ENCODE measurements around the gene RGL3.
"Not testable (repeated sequence)": the region's sequence is repeated elsewhere in the genome, so short reads cannot be mapped to it uniquely, and the experiment has no call there.

The RGL3 gene

GRCh38 chr19:11447347-11448262 is 28.5 kb upstream of the RGL3 start:
- no peak for FAIRE-seq
- TF ChIP-seq TAF1 (IDR thresholded peaks at IDR 0.05; ENCODE audit: borderline replicate concordance, low read depth, low read length), result no peak
- TF ChIP-seq POLR2A (IDR thresholded peaks at IDR 0.05; ENCODE audit: low read depth, low read length), result no peak
- no peak for TF ChIP-seq POLR2AphosphoS5 (IDR thresholded peaks at IDR 0.05; ENCODE audit: low read depth, low read length)

GRCh38 chr19:11446652-11447301 is 27.7 kb upstream of the RGL3 start:
- DNase-seq (ENCODE audit: insufficient read length) (peak; percentile 77), FAIRE-seq (no peak)
- TF ChIP-seq POLR2A (IDR thresholded peaks at IDR 0.05; ENCODE audit: low read depth, low read length) (no peak), TAF1 (IDR thresholded peaks at IDR 0.05; ENCODE audit: borderline replicate concordance, low read depth, low read length) (no peak), POLR2AphosphoS5 (IDR thresholded peaks at IDR 0.05; ENCODE audit: low read depth, low read length) (no peak)

More at GRCh38 chr19:11447347-11448262, 28.5 kb upstream of the RGL3 start:
- DNase-seq (ENCODE audit: insufficient read length), result no peak

- FAIRE-seq, result no peak
- TF ChIP-seq POLR2AphosphoS5 (IDR thresholded peaks at IDR 0.05; ENCODE audit: low read depth, low read length) (no peak), POLR2A (IDR thresholded peaks at IDR 0.05; ENCODE audit: low read depth, low read length) (no peak), TAF1 (IDR thresholded peaks at IDR 0.05; ENCODE audit: borderline replicate concordance, low read depth, low read length) (no peak)
- no peak for DNase-seq (ENCODE audit: insufficient read length)
These were observed 27.1 kb upstream of the RGL3 start for GRCh38 chr19:11446271-11446651.

GRCh38 chr19:11445141-11445540 is 26.0 kb upstream of the RGL3 start:
- DNase-seq (ENCODE audit: insufficient read length) (no peak), FAIRE-seq (no peak)
- no peak for TF ChIP-seq POLR2A (IDR thresholded peaks at IDR 0.05; ENCODE audit: low read depth, low read length)
- TF ChIP-seq TAF1 (IDR thresholded peaks at IDR 0.05; ENCODE audit: borderline replicate concordance, low read depth, low read length), result no peak
- no peak for TF ChIP-seq POLR2AphosphoS5 (IDR thresholded peaks at IDR 0.05; ENCODE audit: low read depth, low read length)

- DNase-seq (ENCODE audit: insufficient read length) (no peak), FAIRE-seq (no peak)
- no peak for TF ChIP-seq POLR2AphosphoS5 (IDR thresholded peaks at IDR 0.05; ENCODE audit: low read depth, low read length)
These were observed 24.9 kb upstream of the RGL3 start for GRCh38 chr19:11444059-11444458.

- DNase-seq (ENCODE audit: insufficient read length), result no peak
- TF ChIP-seq TAF1 (IDR thresholded peaks at IDR 0.05; ENCODE audit: borderline replicate concordance, low read depth, low read length) (no peak), POLR2AphosphoS5 (IDR thresholded peaks at IDR 0.05; ENCODE audit: low read depth, low read length) (no peak), POLR2A (IDR thresholded peaks at IDR 0.05; ENCODE audit: low read depth, low read length) (no peak)
- FAIRE-seq, result no peak
These were observed 18.8 kb upstream of the RGL3 start for GRCh38 chr19:11437955-11438354.

GRCh38 chr19:11435833-11436313 is 16.8 kb upstream of the RGL3 start:
- DNase-seq (ENCODE audit: insufficient read length) (no peak), FAIRE-seq (no peak)
- TF ChIP-seq TAF1 (IDR thresholded peaks at IDR 0.05; ENCODE audit: borderline replicate concordance, low read depth, low read length) (no peak), POLR2A (IDR thresholded peaks at IDR 0.05; ENCODE audit: low read depth, low read length) (0 out of 2 replicates have a peak, but pooled peaks have one; percentile 20), POLR2AphosphoS5 (IDR thresholded peaks at IDR 0.05; ENCODE audit: low read depth, low read length) (no peak)

GRCh38 chr19:11435057-11435832 is 16.1 kb upstream of the RGL3 start, which contains the start of the genes ODAD3 and PRKCSH:
TSS of gene ODAD3 (minus strand) at chr19:11435121. CDS start at chr19:11435016, 105 bp downstream.
TSS of gene PRKCSH (plus strand) at chr19:11435635. CDS start at chr19:11436118, 483 bp downstream.
- peak; percentile 84 for TF ChIP-seq POLR2AphosphoS5 (IDR thresholded peaks at IDR 0.05; ENCODE audit: low read depth, low read length)
- peak; percentile 81 for TF ChIP-seq POLR2A (IDR thresholded peaks at IDR 0.05; ENCODE audit: low read depth, low read length)
- TF ChIP-seq TAF1 (IDR thresholded peaks at IDR 0.05; ENCODE audit: borderline replicate concordance, low read depth, low read length), result peak; percentile 42; the same call in 1 of the 2 replicates
- DNase-seq (ENCODE audit: insufficient read length), result peak; percentile 96
- FAIRE-seq, result peak; percentile 99

GRCh38 chr19:11434703-11435056 is 15.6 kb upstream of the RGL3 start:
- DNase-seq (ENCODE audit: insufficient read length) (no peak), FAIRE-seq (no peak)
- TF ChIP-seq POLR2A (IDR thresholded peaks at IDR 0.05; ENCODE audit: low read depth, low read length) (no peak), TAF1 (IDR thresholded peaks at IDR 0.05; ENCODE audit: borderline replicate concordance, low read depth, low read length) (no peak), POLR2AphosphoS5 (IDR thresholded peaks at IDR 0.05; ENCODE audit: low read depth, low read length) (no peak)

GRCh38 chr19:11433526-11433925 is 14.4 kb upstream of the RGL3 start:
- not testable (repeated sequence) for DNase-seq (ENCODE audit: insufficient read length); FAIRE-seq

GRCh38 chr19:11426656-11427055 is 7.5 kb upstream of the RGL3 start:
- no peak for FAIRE-seq
- TF ChIP-seq TAF1 (IDR thresholded peaks at IDR 0.05; ENCODE audit: borderline replicate concordance, low read depth, low read length) (no peak), POLR2A (IDR thresholded peaks at IDR 0.05; ENCODE audit: low read depth, low read length) (no peak), POLR2AphosphoS5 (IDR thresholded peaks at IDR 0.05; ENCODE audit: low read depth, low read length) (no peak)

More at GRCh38 chr19:11426656-11427055, 7.5 kb upstream of the RGL3 start:
- no peak for DNase-seq (ENCODE audit: insufficient read length)
